ENCODE measurements around the gene ZNF32.
A peak's percentile ranks its signal among the peaks of the same experiment; 100 is the strongest.
"Not testable (repeated sequence)": the region's sequence is repeated elsewhere in the genome, so short reads cannot be mapped to it uniquely, and the experiment has no call there.

The ZNF32 gene

DNA sequence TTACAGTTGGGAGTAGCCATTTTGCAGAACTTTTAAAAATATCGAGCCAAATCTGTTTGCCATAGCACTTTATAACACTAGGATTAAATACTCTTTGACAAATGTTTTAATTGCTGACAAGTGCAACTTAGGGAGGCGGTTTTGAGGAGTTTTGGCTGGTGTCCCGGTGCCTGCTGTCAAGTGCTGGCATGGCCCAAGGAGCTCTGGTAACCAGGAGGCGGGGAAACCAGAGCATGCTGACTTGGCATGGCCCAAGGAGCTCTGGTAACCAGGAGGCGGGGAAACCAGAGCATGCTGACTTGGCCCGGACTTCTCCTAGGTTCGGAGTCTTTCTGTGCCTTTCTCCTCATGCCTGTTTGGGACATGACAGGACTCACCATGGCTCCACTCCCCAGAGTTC lies 30.8 kb upstream of the ZNF32 start:
- no peak for DNase-seq

DNA sequence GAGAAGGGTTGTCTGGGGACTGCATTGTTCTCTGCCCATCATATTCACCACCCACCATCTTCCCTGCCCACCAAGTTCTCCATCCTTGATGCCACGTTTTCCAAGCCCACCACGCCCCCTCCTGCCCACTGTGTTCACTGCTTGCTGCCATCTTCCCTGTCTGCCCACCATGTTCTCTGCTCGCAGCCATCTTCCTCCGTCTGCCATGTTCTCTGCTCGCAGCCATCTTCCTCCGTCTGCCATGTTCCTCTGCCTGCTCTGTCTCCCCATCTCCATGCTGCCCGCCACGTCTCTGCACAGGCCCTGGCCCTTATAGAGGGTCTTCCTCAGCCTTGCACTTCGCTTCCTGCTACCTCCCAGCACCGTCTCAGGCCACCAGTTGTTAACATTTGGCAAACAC lies 30.0 kb upstream of the ZNF32 start:
- DNase-seq: no peak

DNA sequence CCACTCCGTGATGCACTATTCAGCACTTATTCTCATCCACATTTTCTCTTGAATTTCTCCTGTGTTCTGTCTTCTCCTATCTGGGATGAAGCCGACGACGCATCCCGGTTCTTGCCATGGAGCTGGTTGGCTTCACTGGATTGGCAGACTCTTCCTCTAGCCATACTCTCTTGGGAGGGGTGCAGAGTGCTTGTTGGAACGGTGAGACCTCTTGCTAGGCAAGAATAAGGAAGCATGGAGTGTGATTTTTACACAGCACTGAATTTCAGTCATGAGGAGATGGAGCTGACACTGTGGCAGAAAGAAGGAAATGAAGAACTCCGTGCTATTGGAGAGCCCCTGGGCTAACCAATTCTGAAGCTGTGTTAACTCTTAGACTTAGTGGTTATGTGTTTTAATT lies 28.2 kb upstream of the ZNF32 start:
- DNase-seq: no peak

GRCh38 chr10:43676331-43676730 lies 27.6 kb upstream of the ZNF32 start:
- DNase-seq: no peak

- no peak for DNase-seq
Observed at GRCh38 chr10:43674553-43675210, 26.0 kb upstream of the ZNF32 start.

DNA sequence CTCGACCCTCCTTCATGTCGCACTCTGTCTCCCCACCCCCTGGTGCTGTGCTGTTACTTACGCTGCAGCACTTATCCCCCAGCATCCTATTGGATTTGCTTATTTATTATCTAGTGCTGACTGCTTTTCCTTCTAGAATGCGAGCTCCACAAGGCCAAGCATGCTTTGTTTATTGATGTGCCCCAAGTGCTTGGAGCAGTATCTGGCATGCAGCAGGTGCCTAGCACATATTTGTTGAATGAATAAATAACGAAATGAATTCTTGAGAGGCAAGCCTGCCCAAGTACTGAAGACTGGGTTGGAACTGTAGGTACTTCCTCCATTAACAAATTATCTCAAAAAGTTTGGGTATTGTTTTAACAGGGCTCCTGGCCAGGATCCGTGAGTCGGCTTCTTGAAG lies 24.8 kb upstream of the ZNF32 start:
- no peak for DNase-seq

DNA sequence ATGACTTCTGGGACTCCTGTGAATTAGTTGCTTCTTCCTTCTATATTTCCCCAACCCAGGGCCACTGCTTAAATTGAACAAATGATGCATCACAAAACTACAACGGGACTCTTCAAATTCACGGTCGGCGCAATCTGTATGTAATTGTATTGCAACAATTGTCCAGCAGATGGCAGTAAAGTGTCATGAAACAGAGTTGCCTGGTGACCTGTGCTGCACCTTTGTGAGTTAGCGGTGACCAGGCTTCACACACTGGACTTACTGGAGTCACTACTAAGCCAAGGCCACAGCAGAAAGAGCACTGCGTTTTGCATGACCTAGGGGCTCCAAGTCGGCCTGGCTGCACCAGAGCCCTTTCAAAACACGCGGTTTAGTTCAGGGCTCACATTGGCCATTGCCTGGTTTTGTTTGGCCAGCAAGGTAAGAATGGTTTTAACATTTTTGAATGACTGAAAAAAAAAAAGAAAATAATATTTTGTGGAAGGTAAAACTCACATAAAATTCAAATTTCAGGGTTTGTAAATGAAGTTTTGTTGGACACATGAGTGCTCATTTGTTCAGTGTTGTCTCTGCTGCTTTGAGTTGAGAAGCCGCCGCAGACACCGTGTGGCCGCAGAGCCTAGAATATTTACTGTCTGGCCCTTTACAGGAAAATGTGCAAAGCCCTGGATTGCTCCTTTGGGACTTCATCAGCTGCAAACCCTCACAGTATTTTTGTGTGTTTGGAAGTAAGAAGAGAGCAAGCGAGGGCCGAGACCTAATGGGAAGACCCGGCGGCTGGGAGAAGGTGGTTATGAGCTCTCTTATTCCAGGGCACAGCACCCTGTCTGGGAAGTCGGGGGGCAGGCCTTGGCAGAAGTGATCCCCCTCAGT lies 23.2 kb upstream of the ZNF32 start:
- peak; percentile 69 for DNase-seq

DNA sequence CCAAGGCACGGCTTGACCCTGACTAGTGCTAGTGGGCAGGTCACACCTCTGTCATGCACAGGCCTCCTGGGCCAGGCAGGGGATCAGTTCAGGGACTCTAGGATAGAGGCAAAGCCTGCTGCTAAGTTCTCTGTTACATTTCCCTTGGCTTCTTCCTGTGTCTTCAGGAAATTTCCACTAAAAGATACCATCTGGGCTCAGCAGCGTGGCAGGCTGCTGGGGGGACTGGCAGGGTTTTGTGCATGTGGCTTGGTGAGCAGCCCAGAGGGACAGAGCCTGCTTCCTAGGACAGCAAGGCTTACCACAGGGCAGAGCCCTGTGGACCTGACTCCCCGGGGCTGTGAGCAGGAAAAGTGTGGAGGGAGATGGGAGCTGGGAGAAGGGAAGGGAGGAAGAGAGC lies 20.7 kb upstream of the ZNF32 start:
- DNase-seq: no peak

DNA sequence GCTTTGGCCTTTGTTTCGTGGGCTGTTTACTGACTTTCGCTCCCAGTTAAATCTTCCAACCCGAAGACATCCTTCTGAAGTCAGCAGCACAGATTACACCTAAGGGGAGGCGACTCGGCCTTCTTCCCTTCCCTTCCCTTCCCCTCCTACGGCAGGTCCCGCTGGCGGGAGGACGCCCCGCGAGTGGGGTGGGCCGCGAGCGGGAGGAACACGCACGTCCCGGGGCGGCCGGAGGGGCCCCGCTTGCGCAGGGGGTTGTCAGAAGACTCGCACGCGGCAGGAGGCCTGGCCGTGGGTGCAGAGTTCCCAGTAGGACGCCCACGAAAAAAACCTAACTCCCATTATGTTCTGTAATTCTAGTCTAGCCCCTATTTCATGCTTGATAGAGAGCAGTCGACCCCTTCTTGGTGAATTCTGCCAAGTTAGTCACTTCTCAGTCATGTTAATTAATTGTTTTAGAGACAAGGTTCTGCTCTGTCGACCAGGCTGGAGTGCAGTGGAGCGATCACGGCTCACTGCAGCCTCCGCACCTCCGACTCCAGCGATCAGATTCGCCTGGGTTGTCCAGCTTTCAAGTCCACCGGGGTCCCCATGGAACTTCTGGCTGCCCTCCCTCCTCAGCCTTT lies 19.2 kb upstream of the ZNF32 start:
- no peak for DNase-seq

DNA sequence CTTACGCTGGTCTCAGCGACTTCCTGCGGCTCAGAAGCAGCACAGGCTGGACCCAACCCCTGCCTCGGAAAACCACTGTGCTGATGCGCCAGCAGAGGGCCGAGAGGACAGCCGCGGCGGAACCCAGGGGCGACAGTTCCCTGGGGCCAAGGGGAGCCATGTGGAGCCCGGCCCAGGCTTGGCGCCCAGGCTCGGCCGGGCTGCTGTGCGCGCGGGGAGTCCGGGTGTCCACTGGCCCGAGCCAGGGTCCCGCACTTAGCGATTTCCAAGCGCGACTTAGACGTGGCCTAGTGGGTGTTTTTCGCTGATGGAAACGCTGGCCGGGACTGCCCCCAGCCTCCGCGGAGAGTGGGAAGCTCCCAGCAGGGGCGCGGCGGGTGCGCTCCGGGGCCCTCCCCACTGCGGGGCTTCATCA lies 18.6 kb upstream of the ZNF32 start:
- DNase-seq: no peak

DNA sequence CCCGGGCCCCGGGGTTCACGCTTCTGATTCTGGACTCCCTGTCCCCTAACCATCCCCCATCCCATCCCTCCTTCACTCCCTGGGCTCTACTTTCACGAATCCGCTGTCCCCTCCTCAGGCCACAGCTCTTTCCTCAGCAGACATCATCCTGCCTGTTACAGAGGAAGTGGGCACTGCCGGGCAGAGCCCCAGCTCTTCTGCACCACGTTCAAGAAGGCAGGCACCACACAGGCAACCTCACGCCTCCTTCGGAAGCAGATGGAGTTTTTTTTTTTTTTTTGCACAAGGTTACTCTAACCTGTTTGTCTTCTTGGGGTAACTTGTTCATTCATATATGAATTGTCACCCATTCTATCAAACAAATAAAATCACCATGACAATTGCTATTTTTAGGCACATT lies 17.9 kb upstream of the ZNF32 start:
- no peak for DNase-seq

GRCh38 chr10:43665054-43665453 lies 16.4 kb upstream of the ZNF32 start:
- DNase-seq: no peak

GRCh38 chr10:43658227-43658626 lies 9.5 kb upstream of the ZNF32 start:
- no peak for DNase-seq

DNA sequence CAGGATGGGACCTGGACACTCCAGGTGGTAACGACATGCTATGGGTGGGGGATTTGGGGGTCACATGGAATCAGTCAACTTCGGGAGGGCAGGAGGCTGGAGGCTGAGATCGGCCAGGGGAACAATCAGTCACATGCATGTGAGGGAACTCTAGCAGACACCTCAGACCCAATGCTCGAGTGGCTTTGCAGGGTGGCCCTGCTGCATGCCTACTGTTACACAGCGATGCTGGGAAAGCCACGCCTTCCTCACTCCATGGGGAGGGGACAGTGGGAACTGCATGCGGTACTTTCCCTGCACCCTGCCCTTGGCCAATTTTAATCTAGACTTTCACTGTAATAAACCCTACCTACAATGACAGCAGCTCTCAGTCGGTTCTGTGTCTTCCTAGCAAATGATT lies 6.6 kb upstream of the ZNF32 start:
- DNase-seq: no peak

GRCh38 chr10:43653746-43654145 lies 5.1 kb upstream of the ZNF32 start:
- DNase-seq: no peak

- DNase-seq: no peak
Observed at GRCh38 chr10:43649185-43649523, 473 bp upstream of the ZNF32 start.

DNA sequence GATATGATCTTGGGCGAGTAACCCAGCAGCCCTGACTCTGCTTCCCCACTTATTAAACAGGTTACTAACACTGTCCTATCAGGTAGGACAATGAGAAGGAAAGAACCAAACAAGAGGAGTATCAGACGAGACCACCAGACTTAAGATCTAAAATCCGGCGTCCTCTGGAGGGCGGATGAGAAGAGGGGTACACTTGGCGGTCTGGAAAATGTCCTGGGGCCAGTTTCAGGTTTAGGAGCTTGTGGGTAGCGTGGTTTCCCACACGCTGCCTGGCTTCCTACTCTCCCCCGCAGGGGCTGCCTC lies 635 bp downstream of the ZNF32 start:
- no peak for DNase-seq

- no peak for DNase-seq
Observed at GRCh38 chr10:43647576-43647975, 1.1 kb downstream of the ZNF32 start.

DNA sequence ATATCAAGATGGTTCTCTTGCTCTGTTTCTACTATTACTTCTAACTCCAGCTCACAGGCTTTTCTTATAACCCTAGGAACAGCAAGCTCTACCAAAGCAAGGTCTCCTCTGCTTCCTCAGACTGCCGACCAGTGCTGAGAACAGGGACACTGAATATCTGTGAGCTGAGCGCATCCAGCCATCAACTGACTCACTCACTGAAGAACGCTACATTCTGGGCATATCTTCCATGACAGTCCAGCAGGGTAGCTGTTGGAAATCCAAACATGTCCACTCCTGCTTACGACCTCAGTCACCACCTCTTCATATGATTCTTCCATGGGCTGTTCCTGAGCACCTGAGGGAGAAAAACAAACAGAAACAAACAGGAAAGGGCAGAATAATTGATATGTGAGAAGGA lies 2.8 kb downstream of the ZNF32 start:
- DNase-seq: no peak

DNA sequence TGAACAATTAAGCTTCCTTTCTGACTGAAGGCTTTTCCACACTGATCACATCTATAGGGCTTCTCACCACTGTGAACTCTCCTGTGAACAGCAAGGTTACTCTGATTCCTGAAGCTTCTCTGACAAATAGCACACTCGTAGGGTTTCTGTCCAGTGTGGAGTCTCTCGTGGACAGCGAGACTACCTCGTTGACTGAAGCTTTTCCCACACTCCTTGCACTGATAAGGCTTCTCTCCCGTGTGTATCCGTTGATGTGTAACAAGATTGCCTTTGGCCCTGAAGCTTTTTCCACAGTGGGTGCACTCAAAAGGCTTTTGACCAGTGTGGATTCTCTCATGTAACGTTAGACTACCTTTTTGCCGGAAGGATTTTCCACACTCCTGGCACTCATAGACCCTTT lies 4.4 kb downstream of the ZNF32 start:
- DNase-seq: no peak

- DNase-seq: no peak
Observed at GRCh38 chr10:43640603-43641002, 8.1 kb downstream of the ZNF32 start.

DNA sequence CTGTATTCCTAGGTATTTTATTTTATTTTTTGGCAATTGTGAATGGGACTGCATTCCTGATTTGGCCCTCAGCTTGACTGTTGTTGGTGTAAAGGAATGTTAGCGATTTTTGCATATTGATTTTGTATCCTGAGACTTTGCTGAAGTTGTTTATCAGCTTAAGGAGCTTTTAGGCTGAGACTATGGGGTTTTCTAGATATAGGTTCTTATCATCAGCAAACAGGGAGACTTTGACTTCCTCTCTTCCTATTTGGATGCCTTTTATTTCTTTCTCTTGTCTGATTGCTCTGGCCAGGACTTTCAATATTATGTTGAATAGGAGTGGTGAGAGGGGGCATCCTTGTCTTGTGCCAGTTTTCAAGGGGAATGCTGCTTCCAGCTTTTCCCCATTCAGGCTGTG lies 12.9 kb downstream of the ZNF32 start:
- not testable (repeated sequence) for DNase-seq

GRCh38 chr10:43628956-43629355 lies 19.7 kb downstream of the ZNF32 start:
- no peak for DNase-seq

DNA sequence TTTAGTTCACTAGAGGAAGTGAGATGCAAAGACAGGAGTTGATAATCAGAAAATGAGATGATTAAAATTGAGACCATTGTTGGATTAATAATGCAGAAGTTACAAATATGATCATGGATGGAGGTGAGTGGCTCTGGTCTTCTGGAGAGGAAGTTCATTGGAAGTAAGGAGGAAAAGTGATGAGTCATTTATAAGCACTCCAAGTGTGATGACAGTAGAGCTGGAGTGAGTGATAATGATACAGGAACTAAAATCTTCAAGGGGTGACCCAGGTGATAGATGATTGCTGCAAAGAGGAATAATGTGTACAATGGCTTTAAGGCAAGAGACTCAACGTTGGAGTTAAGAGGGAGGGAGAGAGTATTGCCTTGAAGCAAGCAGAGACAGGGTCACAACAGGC lies 20.7 kb downstream of the ZNF32 start:
- DNase-seq: no peak

GRCh38 chr10:43623351-43623750 lies 25.3 kb downstream of the ZNF32 start:
- DNase-seq: peak; percentile 34
